Upper lobe of right lung (tissue), 1 donor: ENCODE data around the gene CDS2. TPM values are rescaled to one million over a fixed set of nuclear protein-coding genes. Genes with fewer than 3 reads are reported as not detected.

Source experiments
- ATAC-seq: fragments of 200-7000 bp; cut with Tn5 transposase; one replicate; pipeline ENCODE4 v1.9.1; 2020; ENCODE audit warnings: mild to moderate bottlenecking, moderate library complexity
- DNase-seq: peaks from one replicate; pipeline ENCODE4 v3.0.0-alpha.2; 2020
- H3K27ac ChIP-seq: fragments of 200-600 bp; one replicate; pipeline ENCODE4 v1.8.0; 2022
- H3K27me3 ChIP-seq: fragments of 200-600 bp; one replicate; pipeline ENCODE4 v1.8.0; 2022; ENCODE audit warnings: mild to moderate bottlenecking
- H3K36me3 ChIP-seq: fragments of 200-600 bp; one replicate; pipeline ENCODE4 v1.8.0; 2022
- H3K4me1 ChIP-seq: fragments of 200-600 bp; one replicate; pipeline ENCODE4 v1.8.0; 2022
- H3K4me3 ChIP-seq: fragments of 200-600 bp; one replicate; pipeline ENCODE4 v1.8.0; 2022; ENCODE audit warnings: mild to moderate bottlenecking
- H3K9me3 ChIP-seq: fragments of 200-600 bp; one replicate; pipeline ENCODE4 v1.8.0; 2022
- CTCF ChIP-seq: fragments of 200-600 bp; IDR thresholded peaks from one replicate; pipeline ENCODE4 v1.8.0; 2022; ENCODE audit warnings: antibody characterized with exemption
- intact Hi-C: fragments of 100-400 bp; cut with DNase I; formaldehyde crosslinking; loops from one replicate; pipeline ENCODE4 v1.11.0; 2022
- total RNA-seq: library from RNA; stranded (reverse); fragmentation: NEBNext Ultra II Directional; extraction: Animal tissue kit (Norgen Biotek cat#: 25700); gene quantifications from one replicate; pipeline ENCODE4 v1.2.1, GENCODE V29; 2021
- donor health status: DM: no; HTN: yes; CAD: no; lungs with severe emphysema.

CDS2 gene
- total RNA-seq, 1 donor from 2014 or later = 65.0 TPM

- no peak for TF ChIP-seq CTCF
- DNase-seq (no peak), ATAC-seq (no peak)
- intact Hi-C loops = no loop called here
- H3K27me3 ChIP-seq = no peaks in the 10 kb centered on the region
- no peaks in the 10 kb centered on the region for H3K9me3 ChIP-seq
- H3K27ac ChIP-seq = no peak overlapping the region
- H3K4me1 ChIP-seq = peaks cover 48% of the 10 kb centered on the region
- H3K36me3 ChIP-seq = no peaks in the 10 kb centered on the region
- no peak overlapping the region for H3K4me3 ChIP-seq
Measured at GRCh38 chr20:5143851-5144250, 17.0 kb downstream of the CDS2 start.

DNA sequence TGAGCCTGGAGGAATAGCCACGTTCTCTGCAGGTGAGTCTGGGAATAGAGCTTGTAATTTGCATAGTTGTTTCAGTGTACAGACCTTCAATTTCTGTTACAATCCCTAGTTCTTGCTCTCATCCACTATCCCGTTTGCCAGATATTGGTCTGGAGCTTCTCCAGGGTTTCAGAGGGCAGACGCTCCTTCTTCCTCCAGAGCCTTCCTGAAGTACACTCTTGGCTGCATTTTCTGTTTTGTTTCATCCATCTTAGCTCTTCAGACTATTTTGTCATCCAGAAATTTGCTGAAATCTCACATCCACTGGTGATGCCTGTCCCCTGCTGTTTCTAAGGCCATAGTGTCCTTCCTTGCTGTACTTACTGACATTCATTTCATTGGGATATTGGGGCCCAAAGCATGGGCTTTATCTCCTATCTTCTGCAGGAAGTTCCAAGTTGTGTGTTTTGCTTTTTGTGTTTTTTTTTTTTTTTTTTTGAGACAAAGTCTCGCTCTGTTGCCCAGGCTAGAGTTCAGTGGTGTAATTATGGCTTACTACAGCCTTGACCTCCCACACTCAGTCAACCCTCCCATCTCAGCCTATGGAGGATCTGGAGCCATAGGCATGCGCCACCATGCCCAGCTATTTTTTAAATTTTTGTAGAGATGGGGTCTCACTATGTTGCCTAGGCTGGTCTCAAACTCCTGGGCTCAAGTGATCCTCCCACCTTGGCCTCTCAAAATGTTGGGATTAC lies 18.7 kb downstream of the CDS2 start:
- intact Hi-C loops = no loop called here
- Histone ChIP-seq H3K4me3 (no peak overlapping the region), H3K27ac (no peak overlapping the region), H3K4me1 (peaks cover 54% of the 10 kb centered on the region), H3K27me3 (no peaks in the 10 kb centered on the region), H3K9me3 (no peaks in the 10 kb centered on the region), H3K36me3 (no peaks in the 10 kb centered on the region)
- DNase-seq (no peak), ATAC-seq (peak; percentile 26)
- no peak for TF ChIP-seq CTCF

DNA sequence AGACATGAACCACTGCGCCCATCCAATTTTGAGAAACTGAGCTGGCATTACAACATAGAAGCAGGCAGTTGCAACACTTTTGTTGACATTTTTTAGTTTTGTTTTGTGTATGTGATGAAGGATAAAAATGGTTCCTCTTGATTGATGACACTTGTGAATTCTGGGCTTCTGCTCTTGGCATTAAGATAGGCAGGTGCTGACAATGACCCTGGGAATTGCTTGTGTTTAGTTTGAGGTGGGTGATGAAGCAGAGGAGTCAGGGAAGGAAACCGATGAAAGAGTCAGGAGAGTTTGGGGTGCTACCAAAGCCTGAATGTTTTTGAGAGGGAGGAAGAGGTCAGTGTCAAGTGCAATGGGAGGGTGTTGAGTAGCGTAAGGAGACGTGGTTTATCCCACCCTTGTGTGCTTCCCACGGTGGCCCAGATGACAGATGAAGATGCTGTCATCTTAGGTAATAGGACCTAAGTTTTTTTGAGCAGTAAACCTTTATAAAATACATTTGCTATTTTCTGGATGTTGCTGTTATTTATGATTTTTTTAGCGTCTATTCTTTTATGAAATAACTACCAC lies 19.4 kb downstream of the CDS2 start:
- TF ChIP-seq CTCF = no peak
- DNase-seq (no peak), ATAC-seq (no peak)
- H3K4me1 ChIP-seq = peaks cover 57% of the 10 kb centered on the region
- no peaks in the 10 kb centered on the region for H3K27me3 ChIP-seq
- H3K36me3 ChIP-seq = no peaks in the 10 kb centered on the region
- intact Hi-C loops = no loop called here
- no peaks in the 10 kb centered on the region for H3K9me3 ChIP-seq
- H3K4me3 ChIP-seq = no peak overlapping the region
- no peak overlapping the region for H3K27ac ChIP-seq

DNA sequence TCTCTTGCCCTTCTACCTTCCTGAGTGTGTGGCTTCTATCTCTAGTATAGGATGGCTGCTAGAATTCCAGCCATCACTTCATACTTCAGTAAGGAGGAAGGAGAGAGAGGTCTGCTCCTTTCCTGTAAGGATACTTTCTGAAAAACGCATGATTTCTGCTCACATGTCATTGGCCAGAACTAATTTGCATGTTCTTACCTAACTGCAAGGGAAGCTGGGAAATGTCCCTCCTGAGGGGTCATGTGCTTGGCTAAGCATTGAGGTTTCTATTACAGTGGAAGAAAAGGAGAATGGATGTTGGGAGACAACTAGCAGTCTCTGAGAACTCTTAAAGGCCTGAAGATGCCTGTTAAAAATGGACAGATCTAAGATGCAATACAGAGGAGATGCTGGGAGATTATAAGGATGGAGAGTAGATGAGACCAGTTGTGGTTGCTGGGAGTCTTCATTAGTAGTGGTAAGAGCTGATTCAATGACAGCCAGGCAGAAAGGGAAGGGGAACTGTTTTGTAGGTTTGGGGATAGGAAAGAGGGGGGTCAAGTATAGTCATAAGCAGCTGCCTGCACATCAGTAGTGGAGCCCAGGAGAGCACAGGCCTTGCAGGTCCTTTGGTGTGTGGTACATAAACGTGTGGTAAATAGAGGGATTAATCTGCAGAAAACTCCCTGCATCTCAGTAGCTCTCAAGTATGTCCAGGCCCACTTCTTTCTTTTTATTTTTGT lies 20.2 kb downstream of the CDS2 start:
- intact Hi-C loops = no loop called here
- no peak overlapping the region for H3K27ac ChIP-seq

DNA sequence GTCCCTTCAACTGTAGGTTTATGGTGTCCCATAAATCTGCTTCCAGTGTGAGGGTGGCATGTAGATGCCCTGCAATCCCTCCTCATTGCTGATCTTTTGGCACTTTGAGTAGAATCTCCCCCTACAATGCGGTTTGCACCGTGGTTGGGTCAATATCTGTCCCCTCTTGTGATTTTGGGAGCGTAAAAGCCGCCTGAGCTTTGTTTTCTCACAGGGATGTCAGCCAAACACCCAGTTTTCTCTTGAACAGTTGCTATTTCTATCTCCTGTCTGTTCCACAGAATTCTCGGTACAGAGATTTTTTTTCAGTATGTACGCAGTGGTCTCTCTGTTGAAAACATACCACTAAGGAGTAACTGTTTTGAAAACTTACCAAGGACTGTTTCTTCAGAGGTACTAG lies 21.8 kb downstream of the CDS2 start:
- no peak for TF ChIP-seq CTCF
- Histone ChIP-seq H3K4me3 (no peak overlapping the region), H3K9me3 (no peaks in the 10 kb centered on the region), H3K27me3 (no peaks in the 10 kb centered on the region), H3K4me1 (peaks cover 59% of the 10 kb centered on the region), H3K36me3 (no peaks in the 10 kb centered on the region), H3K27ac (no peak overlapping the region)
- no peak for ATAC-seq
- no peak for DNase-seq
- intact Hi-C loops = no loop called here

More for the DNA sequence above, 20.2 kb downstream of the CDS2 start:
- no peak for TF ChIP-seq CTCF
- no peaks in the 10 kb centered on the region for H3K27me3 ChIP-seq
- H3K36me3 ChIP-seq = no peaks in the 10 kb centered on the region
- peak; percentile 66 for ATAC-seq
- no peak overlapping the region for H3K4me3 ChIP-seq
- no peaks in the 10 kb centered on the region for H3K9me3 ChIP-seq
- no peak for DNase-seq
- H3K4me1 ChIP-seq = peaks cover 59% of the 10 kb centered on the region
